AG04449 (cell line): Measurements from ENCODE around the gene DDI2.

Experiments
- CTCF ChIA-PET: fragments of 350-600 bp; formaldehyde crosslinking; extraction: SDS; loops from one replicate; lab custom pipeline; 2021; ENCODE audit warnings: antibody characterized with exemption; lab: Yijun Ruan, JAX
- POLR2A ChIA-PET: fragments of 400-600, 350-600 bp; formaldehyde crosslinking; extraction: SDS; loops from one replicate; lab custom pipeline; 2020; ENCODE audit warnings: antibody characterized with exemption, inconsistent platforms; lab: Yijun Ruan, JAX
- DNase-seq: peaks from one replicate; pipeline ENCODE4 v3.0.0-alpha.2; 2010; ENCODE audit warnings: low read depth, low spot score
- H3K4me3 ChIP-seq: 2 replicates; pipeline ENCODE4 v1.5.1; 2011; ENCODE audit warnings: low read depth, mild to moderate bottlenecking, control low read depth, low read length
- CTCF ChIP-seq: IDR thresholded peaks from one replicate; pipeline ENCODE4 v1.5.1; 2011; ENCODE audit warnings: mild to moderate bottlenecking, moderate library complexity, low read length, control low read depth, inconsistent platforms; ENCODE audit not compliant: insufficient read depth; ENCODE audit errors: missing control alignments

DDI2 gene

DNA sequence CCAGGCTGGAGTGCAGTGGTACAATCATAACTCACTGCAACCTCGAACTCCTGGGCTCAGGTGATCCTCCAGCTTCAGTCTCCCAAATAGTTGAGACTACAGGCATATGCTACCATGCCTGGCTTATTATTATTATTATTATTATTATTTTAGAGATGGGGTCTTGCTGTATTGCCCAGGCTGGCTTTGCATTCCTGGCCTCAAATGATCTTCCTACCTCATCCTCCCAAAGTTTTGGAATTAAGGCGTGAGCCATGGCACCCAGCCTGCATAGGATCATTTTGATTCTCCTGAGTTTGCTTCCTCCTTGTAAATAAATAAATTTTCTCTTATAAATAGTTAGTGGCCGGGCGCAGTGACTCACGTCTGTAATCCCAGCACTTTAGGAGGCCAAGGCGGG lies 6.2 kb downstream of the DDI2 start:
- no peak for DNase-seq
- ChIA-PET CTCF (no interaction called here), POLR2A (no interaction called here)
- no peak for TF ChIP-seq CTCF
- no peak overlapping the region for H3K4me3 ChIP-seq

- CTCF ChIA-PET = no interaction called here
- no peak overlapping the region for H3K4me3 ChIP-seq
- no peak for DNase-seq
- POLR2A ChIA-PET = interaction anchor here (0.5 kb wide), 1 partner anchor 65 kb away, joined by 3 read pairs; no protein-coding TSS in a partner anchor
- no peak for TF ChIP-seq CTCF
These were observed 7.0 kb downstream of the DDI2 start for GRCh38 chr1:15624133-15624714.

DNA sequence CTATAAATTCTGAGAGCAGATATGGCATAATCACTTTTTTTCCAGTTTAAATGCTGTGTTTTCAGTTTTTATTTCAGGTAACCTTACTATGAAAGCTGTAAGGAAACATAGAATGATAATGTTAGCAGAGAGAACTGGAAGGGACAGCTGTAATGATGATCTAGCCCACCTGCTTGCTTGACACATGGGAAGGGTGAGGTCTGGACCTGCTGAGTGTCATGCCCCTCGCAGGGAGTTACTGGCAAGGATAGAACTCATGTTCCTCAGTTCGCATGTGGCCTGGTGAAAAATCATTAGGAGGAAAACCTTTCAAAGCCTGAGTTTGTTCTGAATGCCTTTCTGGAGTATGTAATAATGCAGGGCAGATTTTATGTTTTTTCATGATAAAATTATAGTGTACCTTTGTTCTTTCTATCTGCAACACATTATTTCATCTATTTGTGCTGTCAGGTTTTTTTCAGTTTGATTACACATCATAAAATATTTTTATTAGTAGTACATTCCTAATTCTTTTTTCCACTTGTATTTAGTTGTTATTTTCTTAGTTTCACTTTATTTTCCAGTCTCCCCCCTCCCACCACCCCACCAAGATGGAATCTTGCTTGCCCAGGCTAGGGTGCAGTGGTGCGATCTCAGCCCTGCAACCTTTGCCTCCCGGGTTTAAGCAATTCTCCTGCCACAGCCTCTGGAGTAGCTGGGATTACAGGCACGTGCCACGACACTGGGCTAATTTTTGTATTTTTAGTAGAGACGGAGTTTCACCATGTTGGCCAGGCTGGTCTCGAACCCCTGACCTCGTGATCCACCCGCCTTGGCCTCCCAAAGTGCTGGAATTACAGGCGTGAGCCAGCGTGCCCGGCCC lies 8.0 kb downstream of the DDI2 start:
- H3K4me3 ChIP-seq = no peak overlapping the region
- ChIA-PET POLR2A (interaction anchor here (0.5 kb wide), 1 partner anchor 64 kb away, joined by 3 read pairs; no protein-coding TSS in a partner anchor), CTCF (interaction anchor here (0.7 kb wide), 1 partner anchor 21 kb away, joined by 3 read pairs; no protein-coding TSS in a partner anchor)
- no peak for TF ChIP-seq CTCF
- DNase-seq = no peak

DNA sequence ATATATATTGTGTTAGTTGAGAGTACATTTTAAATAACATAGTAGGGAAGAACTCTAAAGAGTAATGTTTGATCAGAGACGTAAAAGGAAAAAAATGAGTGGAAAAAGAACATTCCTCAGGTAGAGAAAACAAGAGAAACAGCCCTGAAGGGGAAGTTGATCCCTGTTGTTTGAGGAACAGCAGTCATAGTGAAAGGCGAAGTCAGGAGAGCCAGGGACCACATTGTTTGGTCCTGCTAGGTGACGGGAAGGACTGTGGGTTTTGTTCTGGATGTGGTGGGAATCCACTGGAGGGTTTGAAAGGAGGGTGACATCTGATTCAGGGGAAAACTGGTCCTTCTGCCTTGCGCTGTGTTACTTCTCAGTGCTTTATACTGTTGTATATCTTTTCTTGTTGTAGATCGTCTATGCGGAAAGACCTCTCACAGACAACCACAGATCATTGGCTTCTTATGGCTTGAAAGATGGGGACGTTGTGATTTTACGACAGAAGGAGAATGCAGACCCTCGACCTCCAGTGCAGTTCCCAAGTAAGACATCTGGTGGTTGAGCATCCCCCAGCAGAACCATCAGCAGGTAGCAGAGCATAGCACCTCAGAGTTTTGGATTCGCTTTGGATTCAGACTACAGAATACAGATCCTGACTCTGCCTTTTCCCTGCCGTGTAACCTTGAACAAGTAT lies 9.2 kb downstream of the DDI2 start:
- POLR2A ChIA-PET = interaction anchor here (1.5 kb wide), 1 partner anchor 9 kb away, joined by 6 read pairs; the partner anchor contains the start of gene DDI2
- DNase-seq = no peak
- CTCF ChIA-PET = interaction anchor here (1.2 kb wide), 1 partner anchor 13 kb away, joined by 4 read pairs; no protein-coding TSS in a partner anchor
- no peak for TF ChIP-seq CTCF
- H3K4me3 ChIP-seq = no peak overlapping the region

DNA sequence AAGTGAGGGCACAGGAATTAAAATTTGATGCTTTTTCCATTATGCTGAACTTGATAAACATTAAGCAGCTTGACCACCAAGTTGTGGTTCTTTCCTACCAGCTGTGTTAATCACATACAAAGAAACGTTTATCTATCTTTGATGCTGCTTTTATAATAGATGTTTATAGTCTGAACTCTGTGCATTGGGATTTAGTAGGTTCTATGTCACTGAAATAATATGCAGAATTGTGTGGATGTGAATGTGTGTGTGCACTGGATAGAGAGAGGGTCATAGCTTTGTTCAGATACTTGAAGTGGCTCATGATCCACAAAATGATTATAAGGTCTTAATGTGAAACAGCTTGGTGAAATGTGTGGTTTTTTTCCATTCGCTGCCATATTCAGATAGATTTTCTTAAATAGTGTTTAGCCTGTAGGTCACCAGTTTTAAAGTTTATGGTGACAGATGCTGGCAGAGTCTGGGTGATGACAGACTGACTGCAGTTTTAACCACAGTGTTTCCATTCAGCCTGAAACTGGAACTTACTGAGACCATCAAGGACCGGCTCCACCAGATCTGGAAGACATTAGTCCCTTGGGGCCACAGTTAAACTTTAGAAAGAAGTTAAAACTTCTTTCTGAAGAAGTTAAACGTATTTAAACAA lies 10.2 kb downstream of the DDI2 start:
- TF ChIP-seq CTCF = no peak
- no peak overlapping the region for H3K4me3 ChIP-seq
- DNase-seq = no peak
- ChIA-PET POLR2A (interaction anchor here (1.5 kb wide), 1 partner anchor 10 kb away, joined by 6 read pairs; the partner anchor contains the start of gene DDI2), CTCF (interaction anchor here (1.2 kb wide), 1 partner anchor 12 kb away, joined by 4 read pairs; no protein-coding TSS in a partner anchor)
